ENCODE results near the gene RDH14. TPM values are rescaled to one million over a fixed set of nuclear protein-coding genes. Genes with fewer than 3 reads are reported as not detected.

RDH14 gene
- total RNA-seq, 1 experiment from 2014 or later: 17.0 TPM

- ChIA-PET CTCF (no interaction called here), POLR2A (no interaction called here)
- no peak overlapping the region for H3K4me3 Mint-ChIP-seq (ENCODE audit: unreplicated experiment)
- no peak for DNase-seq
- no peaks in the 10 kb centered on the region for H3K4me1 Mint-ChIP-seq (ENCODE audit: low read depth, unreplicated experiment)
- TF ChIP-seq, protein P1, sequence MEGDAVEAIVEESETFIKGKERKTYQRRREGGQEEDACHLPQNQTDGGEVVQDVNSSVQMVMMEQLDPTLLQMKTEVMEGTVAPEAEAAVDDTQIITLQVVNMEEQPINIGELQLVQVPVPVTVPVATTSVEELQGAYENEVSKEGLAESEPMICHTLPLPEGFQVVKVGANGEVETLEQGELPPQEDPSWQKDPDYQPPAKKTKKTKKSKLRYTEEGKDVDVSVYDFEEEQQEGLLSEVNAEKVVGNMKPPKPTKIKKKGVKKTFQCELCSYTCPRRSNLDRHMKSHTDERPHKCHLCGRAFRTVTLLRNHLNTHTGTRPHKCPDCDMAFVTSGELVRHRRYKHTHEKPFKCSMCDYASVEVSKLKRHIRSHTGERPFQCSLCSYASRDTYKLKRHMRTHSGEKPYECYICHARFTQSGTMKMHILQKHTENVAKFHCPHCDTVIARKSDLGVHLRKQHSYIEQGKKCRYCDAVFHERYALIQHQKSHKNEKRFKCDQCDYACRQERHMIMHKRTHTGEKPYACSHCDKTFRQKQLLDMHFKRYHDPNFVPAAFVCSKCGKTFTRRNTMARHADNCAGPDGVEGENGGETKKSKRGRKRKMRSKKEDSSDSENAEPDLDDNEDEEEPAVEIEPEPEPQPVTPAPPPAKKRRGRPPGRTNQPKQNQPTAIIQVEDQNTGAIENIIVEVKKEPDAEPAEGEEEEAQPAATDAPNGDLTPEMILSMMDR (IDR thresholded peaks at IDR 0.05; ENCODE audit: insufficient read depth in 1 of 2, low read depth in 1 of 2, low read length in 1 of 2, severe bottlenecking in 1 of 2, unreplicated experiment in 1 of 2): no peak
- no peaks in the 10 kb centered on the region for H3K36me3 ChIP-seq (ENCODE audit: control insufficient read depth, insufficient read depth, low read length)
- H3K4me3 ChIP-seq (ENCODE audit: low read depth, low read length): no peak overlapping the region
- BruUV-seq (replicated peaks): no TSS peak
- no peaks in the 10 kb centered on the region for H3K27me3 ChIP-seq (replicated peaks; ENCODE audit: control insufficient read depth, insufficient read depth, low read length)
- no peaks in the 10 kb centered on the region for H3K4me1 ChIP-seq
- intact Hi-C loops (cut with micrococcal nuclease; ENCODE audit: unreplicated experiment): no loop called here
- no peak overlapping the region for H3K27ac Mint-ChIP-seq (ENCODE audit: unreplicated experiment)
- H3K27me3 Mint-ChIP-seq (ENCODE audit: insufficient read depth, unreplicated experiment): peaks cover 8% of the 10 kb centered on the region
- H3K9me3 ChIP-seq: no peaks in the 10 kb centered on the region
- no peaks in the 10 kb centered on the region for H3K9me3 Mint-ChIP-seq (ENCODE audit: unreplicated experiment)
- no peaks in the 10 kb centered on the region for H3K36me3 Mint-ChIP-seq (ENCODE audit: insufficient read depth, unreplicated experiment)
Observed at GRCh38 chr2:18506883-18507509, 53.5 kb downstream of the RDH14 start.

DNA sequence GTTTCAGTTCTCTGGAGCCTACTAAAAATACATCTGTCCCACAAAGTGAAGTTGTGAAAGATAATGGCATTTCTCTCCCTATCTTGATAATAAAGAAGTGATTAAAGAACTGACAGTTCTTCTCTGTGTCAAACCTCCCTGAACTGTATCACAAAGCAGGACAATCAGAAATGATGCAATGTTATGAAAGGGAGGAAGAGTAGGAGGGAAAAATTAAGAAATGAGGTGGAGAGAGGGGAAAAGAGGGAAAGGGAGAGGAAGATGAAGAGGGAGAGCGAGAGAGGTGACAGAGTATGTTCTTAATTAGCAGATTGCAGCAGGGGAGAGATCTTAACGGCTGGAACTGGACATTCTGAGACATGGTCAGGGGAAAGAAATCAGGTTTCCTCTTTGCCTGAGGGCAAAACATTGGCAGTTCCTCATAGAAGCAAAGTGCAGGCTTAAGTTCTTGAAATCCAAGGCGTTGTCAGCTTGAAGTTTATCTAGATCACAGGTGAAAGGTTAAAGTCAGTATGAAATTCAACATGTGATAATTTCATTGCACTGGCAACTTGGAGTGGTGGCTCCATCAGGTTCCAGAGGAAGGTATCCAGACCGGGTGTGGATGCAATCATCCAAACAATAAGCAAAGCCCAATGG lies 54.6 kb downstream of the RDH14 start:
- no peaks in the 10 kb centered on the region for H3K4me1 ChIP-seq
- H3K4me1 Mint-ChIP-seq (ENCODE audit: low read depth, unreplicated experiment): no peaks in the 10 kb centered on the region
- peaks cover 8% of the 10 kb centered on the region for H3K27me3 Mint-ChIP-seq (ENCODE audit: insufficient read depth, unreplicated experiment)
- no peaks in the 10 kb centered on the region for H3K36me3 ChIP-seq (ENCODE audit: control insufficient read depth, insufficient read depth, low read length)
- H3K27me3 ChIP-seq (replicated peaks; ENCODE audit: control insufficient read depth, insufficient read depth, low read length): no peaks in the 10 kb centered on the region
- H3K27ac Mint-ChIP-seq (ENCODE audit: unreplicated experiment): no peak overlapping the region
- no peaks in the 10 kb centered on the region for H3K9me3 Mint-ChIP-seq (ENCODE audit: unreplicated experiment)
- BruUV-seq (replicated peaks): no TSS peak
- ChIA-PET POLR2A (no interaction called here), CTCF (interaction anchor here (0.5 kb wide), 1 partner anchor 241 kb away, joined by 3 read pairs; no protein-coding TSS in a partner anchor)
- no peak overlapping the region for H3K4me3 Mint-ChIP-seq (ENCODE audit: unreplicated experiment)
- H3K4me3 ChIP-seq (ENCODE audit: low read depth, low read length): no peak overlapping the region
- TF ChIP-seq, protein P1 (IDR thresholded peaks at IDR 0.05; ENCODE audit: insufficient read depth in 1 of 2, low read depth in 1 of 2, low read length in 1 of 2, severe bottlenecking in 1 of 2, unreplicated experiment in 1 of 2): no peak
- no peaks in the 10 kb centered on the region for H3K9me3 ChIP-seq
- intact Hi-C loops (cut with micrococcal nuclease; ENCODE audit: unreplicated experiment): no loop called here
- H3K36me3 Mint-ChIP-seq (ENCODE audit: insufficient read depth, unreplicated experiment): no peaks in the 10 kb centered on the region
- no peak for DNase-seq

Other genes starting within 250 kb of the RDH14 start
- not detected in 2 replicates for gene NT5C1B, start 28.9 kb upstream of the RDH14 start, total RNA-seq (2022)

Data from Caco-2 (cell line).